DND-41 (cell line): Measurements from ENCODE around the gene BGN.

Experiments used
- EZH2 ChIP-seq: IDR thresholded peaks from 3 replicates; pipeline ENCODE4 v1.6.1; 2012; ENCODE audit warnings: borderline replicate concordance, low read depth, mild to moderate bottlenecking, moderate library complexity, low read length, inconsistent platforms; ENCODE audit not compliant: severe bottlenecking
- TF ChIP-seq, protein P1 (sequence below): IDR thresholded peaks from 2 replicates; pipeline ENCODE4 v1.5.1; 2012; ENCODE audit warnings: borderline replicate concordance, low read length, moderate library complexity, mild to moderate bottlenecking; ENCODE audit not compliant: poor library complexity, severe bottlenecking; ENCODE audit errors: extremely low read depth

DNA sequence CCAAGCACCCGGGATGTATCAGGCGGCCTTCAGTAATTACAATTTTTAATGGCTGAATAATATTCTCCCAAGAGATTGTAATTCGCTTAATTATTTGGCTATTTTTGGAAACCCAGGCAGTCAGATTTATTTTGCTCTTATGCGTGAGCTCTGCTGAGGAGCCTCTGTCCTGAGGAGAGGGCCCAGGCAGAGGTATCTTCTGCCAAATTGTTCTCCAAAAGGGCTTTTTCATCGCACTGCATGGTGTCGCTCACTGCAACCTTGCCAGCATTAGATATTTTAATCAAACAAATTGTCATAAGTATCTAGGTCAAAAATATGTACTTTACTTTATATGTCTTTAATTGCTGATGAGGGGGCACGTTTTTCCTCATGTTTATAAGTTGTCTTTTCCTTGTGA lies 28.5 kb downstream of the BGN start:
- TF ChIP-seq, protein P1, sequence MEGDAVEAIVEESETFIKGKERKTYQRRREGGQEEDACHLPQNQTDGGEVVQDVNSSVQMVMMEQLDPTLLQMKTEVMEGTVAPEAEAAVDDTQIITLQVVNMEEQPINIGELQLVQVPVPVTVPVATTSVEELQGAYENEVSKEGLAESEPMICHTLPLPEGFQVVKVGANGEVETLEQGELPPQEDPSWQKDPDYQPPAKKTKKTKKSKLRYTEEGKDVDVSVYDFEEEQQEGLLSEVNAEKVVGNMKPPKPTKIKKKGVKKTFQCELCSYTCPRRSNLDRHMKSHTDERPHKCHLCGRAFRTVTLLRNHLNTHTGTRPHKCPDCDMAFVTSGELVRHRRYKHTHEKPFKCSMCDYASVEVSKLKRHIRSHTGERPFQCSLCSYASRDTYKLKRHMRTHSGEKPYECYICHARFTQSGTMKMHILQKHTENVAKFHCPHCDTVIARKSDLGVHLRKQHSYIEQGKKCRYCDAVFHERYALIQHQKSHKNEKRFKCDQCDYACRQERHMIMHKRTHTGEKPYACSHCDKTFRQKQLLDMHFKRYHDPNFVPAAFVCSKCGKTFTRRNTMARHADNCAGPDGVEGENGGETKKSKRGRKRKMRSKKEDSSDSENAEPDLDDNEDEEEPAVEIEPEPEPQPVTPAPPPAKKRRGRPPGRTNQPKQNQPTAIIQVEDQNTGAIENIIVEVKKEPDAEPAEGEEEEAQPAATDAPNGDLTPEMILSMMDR: no peak
- TF ChIP-seq EZH2: no peak
